Activated CD8-positive, alpha-beta memory T cell treated with anti-CD3 and anti-CD28 coated beads for 4 hours (primary cell): ENCODE results near the gene ATG4A.
A peak's percentile ranks its signal among the peaks of the same experiment; 100 is the strongest.

Experiments
- DNase-seq, 2 donors: peaks; one replicate each; pipeline ENCODE4 v3.0.0-alpha.2; 2020; ENCODE audit warnings: low read depth in 2 of 2

The ATG4A gene

DNA sequence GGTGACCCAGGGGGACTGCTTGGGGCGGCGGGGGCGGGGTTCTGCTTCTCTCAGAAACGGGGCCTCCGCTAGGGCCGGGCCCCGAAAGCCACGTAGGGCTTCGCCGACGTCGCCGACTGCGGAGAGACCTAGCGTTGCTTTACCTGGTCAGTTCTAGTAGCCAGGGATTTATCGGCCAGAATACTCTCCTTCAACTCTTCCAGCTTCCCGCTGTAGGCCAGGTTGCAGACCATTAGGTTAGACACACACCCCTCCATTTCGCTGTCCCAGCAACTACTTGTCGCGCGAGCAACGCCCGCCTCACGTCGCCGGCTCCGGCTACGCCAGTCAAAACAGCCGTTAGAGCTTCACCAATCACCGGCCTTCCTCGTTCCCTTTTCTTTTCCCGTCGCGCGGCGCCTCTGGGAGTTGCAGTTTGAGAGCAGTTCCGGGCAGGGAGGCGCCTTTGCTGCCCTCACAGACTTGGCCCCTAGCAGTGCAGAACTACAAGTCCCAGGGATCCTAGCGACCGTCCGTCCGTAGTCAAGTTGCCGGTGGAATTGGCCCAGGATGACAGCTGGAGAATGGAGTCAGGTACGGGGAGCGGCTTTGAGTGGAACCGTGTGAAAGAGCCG, at the start of gene ATG4A, which contains the start of gene PSMD10:
TSS of gene ATG4A (plus strand) at position 515 of the 614 bp plus-strand sequence. CDS start at position 564, 49 bp downstream.
TSS of gene PSMD10 (minus strand) at position 279 of the 614 bp plus-strand sequence. CDS start at position 257, 22 bp downstream.
- peak; percentile 72 to 75 for DNase-seq

DNA sequence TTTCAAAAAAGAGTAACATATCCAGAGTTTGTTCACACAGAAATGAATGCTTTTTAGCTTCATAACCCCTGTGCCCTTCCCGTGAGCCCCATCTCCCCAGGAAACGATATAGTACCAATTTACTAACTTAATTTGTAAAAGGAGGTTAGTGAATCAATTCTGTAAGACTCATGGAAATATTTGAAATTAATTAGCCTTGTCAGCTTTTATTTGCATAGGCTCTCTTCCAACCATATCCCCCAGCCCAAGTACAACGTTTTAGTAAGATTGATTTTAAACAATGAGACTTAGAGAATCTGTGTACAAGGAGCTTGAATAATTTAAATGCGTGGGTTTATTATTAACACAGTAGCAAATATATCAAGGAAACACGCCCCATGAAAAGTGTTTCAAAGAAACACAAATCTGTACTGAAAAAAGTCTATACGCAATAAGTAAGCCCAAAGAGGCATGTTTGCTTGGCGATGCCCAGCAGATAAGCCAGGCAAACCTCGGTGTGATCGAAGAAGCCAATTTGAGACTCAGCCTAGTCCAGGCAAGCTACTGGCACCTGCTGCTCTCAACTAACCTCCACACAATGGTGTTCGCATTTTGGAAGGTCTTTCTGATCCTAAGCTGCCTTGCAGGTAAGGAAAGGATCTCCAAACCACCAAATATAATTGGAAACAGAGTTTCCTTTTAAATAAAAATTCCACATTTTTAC, 46.9 kb upstream of the ATG4A start, which contains the start of gene VSIG1:
TSS of gene VSIG1 (plus strand) at position 512 of the 703 bp plus-strand sequence. CDS start at position 578, 66 bp downstream.
- no peak for DNase-seq

- DNase-seq = no peak
These were observed 41.9 kb upstream of the ATG4A start for GRCh38 chrX:108049649-108050048.

- DNase-seq = no peak
These were observed 38.4 kb upstream of the ATG4A start for GRCh38 chrX:108053218-108053617.

DNA sequence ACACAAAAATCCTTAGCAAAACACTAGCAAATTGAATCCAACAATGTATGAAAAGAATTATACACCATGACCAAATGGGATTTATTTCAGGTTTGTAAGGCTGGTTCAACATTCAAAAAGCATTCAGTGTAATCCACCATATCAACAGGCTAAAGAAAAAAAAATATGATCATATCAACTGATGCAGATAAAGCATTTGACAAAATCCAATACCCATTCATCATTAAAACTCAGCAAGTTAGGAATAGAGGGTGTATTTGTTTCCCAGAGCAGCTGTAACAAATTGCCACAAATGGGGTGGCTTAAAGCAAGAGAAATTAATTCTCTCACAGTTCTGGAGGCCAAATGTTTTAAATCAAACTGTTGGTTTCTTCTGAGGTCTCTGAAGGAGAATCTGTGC, 36.0 kb upstream of the ATG4A start:
- DNase-seq = no peak

DNA sequence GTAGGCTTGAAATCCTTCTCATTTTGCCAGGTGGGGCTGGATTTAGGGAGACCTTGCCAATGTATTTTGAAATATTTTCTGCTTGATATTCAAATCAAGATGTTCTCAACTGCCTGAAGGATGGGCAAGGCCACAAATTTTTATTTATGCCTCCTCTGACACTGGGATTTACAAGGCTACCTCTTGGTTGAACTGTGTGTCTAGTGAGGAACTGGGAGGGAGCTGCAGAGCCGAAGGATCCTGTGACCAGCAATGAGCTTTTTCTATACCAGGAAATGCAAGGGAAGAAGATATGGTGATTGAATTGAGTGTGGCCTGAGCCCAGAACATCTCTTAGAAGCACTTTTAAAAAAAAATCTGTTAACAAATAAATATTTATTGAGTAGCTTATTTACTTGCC, 31.8 kb upstream of the ATG4A start:
- DNase-seq = no peak

DNA sequence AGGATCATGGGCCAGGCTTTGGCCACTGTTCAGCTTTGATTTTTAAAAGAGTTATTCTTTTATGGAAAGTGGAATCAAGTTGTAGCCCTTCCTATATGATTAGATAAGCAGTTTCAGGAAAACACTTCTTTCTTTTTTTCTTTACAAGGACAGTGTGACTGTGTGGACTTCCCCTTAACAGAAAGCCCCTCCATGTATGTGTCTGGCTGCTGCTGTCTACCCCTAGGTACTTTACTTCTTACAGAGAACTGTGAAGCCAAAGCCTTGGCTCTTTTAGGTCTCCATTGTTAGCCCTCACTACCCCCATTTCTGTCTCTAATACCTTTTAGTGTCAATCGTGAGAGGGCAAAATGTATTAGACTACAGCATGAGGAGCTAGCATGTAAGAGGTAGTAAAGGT, 27.6 kb upstream of the ATG4A start:
- DNase-seq = no peak

GRCh38 chrX:108064613-108065012, 27.0 kb upstream of the ATG4A start:
- DNase-seq = no peak

GRCh38 chrX:108068121-108068520, 23.5 kb upstream of the ATG4A start:
- no peak for DNase-seq

DNA sequence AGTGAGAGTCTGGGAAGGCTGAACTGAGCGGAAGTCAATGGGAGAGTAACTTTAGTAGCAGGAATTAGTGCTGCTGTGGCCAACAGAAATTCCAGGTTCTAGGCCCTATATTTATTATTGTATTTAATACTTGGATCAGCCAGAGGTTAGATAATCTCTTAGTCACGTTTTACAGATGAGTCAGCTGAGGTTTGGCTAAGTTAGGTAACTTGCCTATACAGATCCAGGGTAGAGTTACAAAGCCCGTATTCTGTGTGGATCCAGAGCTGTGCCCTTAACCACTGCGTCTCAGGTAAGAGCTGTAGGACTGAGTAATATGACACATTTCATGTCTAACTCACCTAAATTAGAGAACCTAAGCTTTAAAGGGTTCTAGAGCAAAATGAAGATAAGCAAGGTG, 20.7 kb upstream of the ATG4A start:
- DNase-seq = no peak

DNA sequence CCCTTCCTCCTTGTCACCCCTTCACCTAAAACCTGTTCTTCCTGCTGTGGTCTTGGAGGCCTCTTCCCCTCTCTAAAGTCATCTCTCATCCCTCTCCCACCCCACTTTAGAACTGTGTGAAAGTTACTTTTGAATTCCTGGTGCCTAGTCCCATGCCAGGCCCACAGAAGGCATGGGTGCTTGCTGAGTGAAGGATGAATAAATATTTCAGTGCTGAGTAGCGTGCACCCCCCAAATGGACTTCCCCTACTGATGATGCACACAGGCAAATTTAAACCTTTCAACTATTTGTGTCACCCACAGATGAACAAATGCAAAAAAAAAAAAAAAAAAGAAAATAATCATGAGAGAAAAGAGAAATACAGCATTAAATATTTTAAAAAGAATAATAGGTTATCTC, 20.0 kb upstream of the ATG4A start:
- no peak for DNase-seq

DNA sequence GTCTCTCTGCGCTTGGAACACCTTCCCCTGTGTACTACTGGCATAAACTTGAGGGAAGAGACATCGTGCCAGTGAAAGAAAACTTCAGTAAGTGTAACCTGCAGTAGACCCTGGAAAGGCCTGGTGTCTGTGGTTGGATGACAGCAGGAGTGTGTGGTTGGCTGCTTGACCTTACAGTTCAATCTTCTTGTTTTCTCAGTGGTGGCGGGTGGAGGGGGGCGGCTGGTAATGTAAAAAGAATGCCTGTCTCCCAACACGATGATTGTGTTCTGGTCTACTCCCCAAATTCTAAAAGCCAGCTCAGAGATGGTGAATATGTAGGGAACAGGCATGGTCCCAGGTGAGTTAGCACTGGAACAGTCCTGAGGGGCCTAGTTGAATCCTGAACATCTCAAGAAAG, 18.8 kb upstream of the ATG4A start:
- no peak for DNase-seq

DNA sequence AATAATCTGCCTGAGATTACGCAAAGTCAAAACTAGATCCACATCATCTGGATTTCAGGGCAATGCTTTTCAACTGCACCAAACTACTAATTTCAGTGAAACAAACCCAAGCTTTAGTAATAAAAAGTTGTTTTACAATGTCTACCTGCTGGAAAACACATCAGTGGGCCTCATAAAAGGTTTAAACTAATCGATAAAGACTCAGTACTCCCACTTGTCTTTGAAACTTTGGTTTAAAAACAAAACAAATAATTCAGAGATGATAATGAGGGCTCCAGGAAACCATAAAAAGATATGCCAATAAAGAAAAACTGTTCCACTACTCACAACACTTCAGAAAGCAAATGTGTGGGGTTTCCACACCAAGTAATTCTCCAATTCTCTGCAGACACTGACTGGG, 10.5 kb upstream of the ATG4A start:
- no peak for DNase-seq

GRCh38 chrX:108087792-108088191, 3.8 kb upstream of the ATG4A start:
- DNase-seq = no peak

GRCh38 chrX:108088511-108088910, 3.1 kb upstream of the ATG4A start:
- DNase-seq = no peak

- no peak for DNase-seq
These were observed 901 bp upstream of the ATG4A start for GRCh38 chrX:108090491-108091263.

DNA sequence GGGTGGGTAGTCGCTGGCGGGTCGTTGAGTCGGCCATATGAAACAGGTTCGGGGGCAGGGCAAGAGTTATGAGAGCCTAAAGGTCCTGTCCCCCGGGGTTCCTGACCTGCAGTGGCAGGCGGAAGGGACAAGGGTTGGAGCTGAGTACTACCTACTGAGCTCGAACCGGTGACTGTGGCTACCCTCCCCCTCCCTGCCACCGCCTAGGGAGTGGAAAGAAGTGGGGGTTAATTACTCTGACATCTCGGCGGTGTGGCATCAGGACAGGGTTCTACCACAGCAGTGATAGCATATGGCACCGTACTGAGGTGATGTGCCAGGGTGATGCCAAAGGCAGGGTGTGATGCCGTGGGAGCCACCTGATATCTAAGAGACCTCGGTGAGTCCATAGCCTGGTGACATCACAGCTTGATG, 307 bp downstream of the ATG4A start:
- no peak for DNase-seq

DNA sequence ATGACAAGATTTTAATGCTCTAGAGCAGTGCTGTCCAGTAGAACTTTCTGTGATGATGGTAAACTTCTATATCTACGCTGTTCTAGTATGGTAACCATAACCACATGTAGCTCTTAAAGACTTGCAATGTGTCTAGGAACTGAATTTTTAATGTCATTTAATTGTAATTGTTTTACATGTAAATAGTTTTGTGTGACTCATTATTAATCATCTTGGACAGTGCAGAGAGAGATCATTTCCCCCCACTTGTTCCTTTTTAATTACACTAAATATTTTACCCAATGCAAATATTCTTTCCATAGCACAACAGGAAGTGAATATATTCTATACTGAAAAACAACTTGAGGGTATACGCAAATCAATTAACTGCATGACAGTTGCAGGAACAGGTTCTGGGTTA, 5.8 kb downstream of the ATG4A start:
- DNase-seq = no peak

DNA sequence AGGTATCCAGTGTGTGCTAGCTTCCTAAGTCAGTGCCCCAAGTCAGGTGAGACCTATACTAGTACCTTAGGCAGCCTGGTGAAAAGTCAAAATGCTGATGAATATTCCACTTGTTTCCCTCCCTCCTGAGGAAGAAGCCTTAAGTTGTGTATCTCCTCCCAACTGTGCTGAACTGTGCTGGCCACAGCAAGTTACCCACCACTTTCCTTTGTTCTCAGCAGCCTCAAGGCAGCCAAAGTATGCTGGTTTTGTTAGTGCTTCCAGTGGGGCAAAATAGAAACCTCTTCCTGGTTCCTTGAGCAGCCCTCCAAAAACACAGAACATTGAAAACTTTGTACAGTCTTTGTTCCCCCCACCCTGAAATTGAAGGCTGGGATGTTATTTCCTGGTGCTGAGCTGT, 13.9 kb downstream of the ATG4A start:
- DNase-seq = no peak

- no peak for DNase-seq
These were observed 23.0 kb downstream of the ATG4A start for GRCh38 chrX:108114541-108114940.

- no peak for DNase-seq
These were observed 26.4 kb downstream of the ATG4A start for GRCh38 chrX:108117988-108118387.

DNA sequence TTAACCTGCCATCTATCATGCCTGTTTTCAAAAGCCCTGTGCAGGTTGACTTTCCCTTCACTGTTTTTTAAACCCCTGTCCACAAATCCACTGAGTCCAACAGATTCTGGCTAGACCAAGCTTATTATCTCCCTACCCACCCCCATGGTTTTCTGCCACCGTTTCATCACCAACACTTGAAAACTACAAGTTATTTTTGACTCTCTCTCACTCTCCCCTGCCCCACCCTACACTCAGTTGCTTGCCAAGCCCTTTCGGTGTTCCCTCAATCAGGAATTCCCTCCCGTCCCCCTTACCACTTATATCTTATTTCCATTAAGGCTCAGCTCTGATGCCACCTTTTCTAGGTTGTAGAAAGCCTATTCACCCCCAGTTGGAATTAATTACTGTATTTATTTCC, 29.7 kb downstream of the ATG4A start:
- DNase-seq = no peak

DNA sequence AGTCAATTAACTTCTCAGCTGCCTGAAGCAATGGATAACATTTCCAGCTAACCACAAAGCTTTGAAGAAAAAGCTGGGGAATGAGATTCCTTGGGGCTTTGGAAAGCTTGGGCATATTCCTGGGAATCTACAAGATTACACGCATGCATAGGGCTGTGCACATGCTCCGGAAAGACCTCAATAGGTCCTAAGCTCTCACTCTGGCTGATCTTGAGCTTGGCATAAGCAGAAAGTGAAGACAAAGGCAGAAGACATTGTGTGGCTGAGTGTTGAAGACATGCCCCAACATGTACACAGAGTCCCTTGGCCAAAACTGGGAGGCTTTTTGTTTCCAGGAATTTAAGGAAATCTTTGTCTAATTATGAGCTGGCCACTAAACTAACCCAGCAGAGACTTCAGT, 31.2 kb downstream of the ATG4A start:
- no peak for DNase-seq
